ENCODE measurements around the gene ITGA7.

DNA sequence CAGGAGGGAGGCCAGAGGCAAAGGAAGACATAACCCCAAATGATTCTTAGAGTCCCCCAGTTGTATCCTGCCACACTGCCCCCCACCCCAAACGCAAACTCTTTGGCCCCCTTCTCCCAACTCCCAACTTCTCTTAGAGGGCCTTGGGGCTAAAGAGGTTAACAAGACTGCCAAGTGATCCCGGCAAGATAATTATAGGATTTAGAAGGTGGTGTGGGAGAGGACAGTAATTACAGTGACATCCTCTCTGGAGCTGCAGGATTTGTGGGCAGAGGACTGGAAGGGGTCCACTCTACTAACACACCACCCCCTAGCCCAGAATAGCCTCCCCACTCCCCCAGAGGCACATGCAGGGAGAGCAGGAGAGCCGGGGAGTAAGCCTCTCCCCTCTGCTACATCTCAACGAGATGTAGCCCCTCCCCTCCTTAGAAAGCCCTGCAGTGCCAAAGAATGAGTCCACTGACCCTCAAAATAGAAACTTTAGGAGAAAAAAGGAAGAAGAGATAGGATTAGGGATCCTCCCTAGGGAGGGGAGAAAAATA is 29.9 kb upstream of the ITGA7 start:
- no peak for TF ChIP-seq FOXM1 (IDR thresholded peaks at IDR 0.05; ENCODE audit: borderline replicate concordance)
- TF ChIP-seq SP1 (IDR thresholded peaks at IDR 0.05): no peak
- no peak for TF ChIP-seq ELF4 (IDR thresholded peaks at IDR 0.05)
- TF ChIP-seq ARNT (IDR thresholded peaks at IDR 0.05): no peak
- TF ChIP-seq FOXK2 (IDR thresholded peaks at IDR 0.05): no peak
- TF ChIP-seq TARDBP (IDR thresholded peaks at IDR 0.05): no peak
- TF ChIP-seq FOXA1 (IDR thresholded peaks at IDR 0.05): no peak
- TF ChIP-seq SUZ12 (IDR thresholded peaks at IDR 0.05): no peak
- no peak for TF ChIP-seq BHLHE40 (IDR thresholded peaks at IDR 0.05; ENCODE audit: borderline replicate concordance)
- no peak for TF ChIP-seq PKNOX1 (IDR thresholded peaks at IDR 0.05)
- TF ChIP-seq L3MBTL2 (conservative IDR thresholded peaks at IDR 0.05): no peak
- no peak for TF ChIP-seq LEF1 (IDR thresholded peaks at IDR 0.05; ENCODE audit: borderline replicate concordance)
- no peak for TF ChIP-seq CTBP1 (IDR thresholded peaks at IDR 0.05; ENCODE audit: borderline replicate concordance)

All from HEK293T (cell line).